GM12865 (cell line): Measurements from ENCODE around the gene EDEM3.

Source experiments
- DNase-seq: peaks from one replicate; pipeline ENCODE4 v3.0.0; 2010; ENCODE audit warnings: low read depth
- H3K4me3 ChIP-seq: 2 replicates; pipeline ENCODE4 v1.5.1; 2011; ENCODE audit warnings: mild to moderate bottlenecking, low read depth, low read length, control low read depth
- CTCF ChIP-seq: IDR thresholded peaks from 2 replicates; pipeline ENCODE4 v1.5.1; 2011; ENCODE audit warnings: low read length, control low read depth, low read depth, inconsistent platforms; ENCODE audit not compliant: insufficient read depth; ENCODE audit errors: missing control alignments

EDEM3 gene

GRCh38 chr1:184677344-184677743, 77.3 kb downstream of the EDEM3 start:
- no peak for TF ChIP-seq CTCF
- no peak for DNase-seq

GRCh38 chr1:184673305-184673704, 81.4 kb downstream of the EDEM3 start:
- TF ChIP-seq CTCF: no peak
- no peak for DNase-seq
- no peak overlapping the region for H3K4me3 ChIP-seq

More at GRCh38 chr1:184677344-184677743, 77.3 kb downstream of the EDEM3 start:
- H3K4me3 ChIP-seq: no peak overlapping the region

- no peak overlapping the region for H3K4me3 ChIP-seq
- no peak for TF ChIP-seq CTCF
- DNase-seq: no peak
These were observed 82.5 kb downstream of the EDEM3 start for GRCh38 chr1:184672013-184672726.

- H3K4me3 ChIP-seq: no peak overlapping the region
- DNase-seq: no peak
- TF ChIP-seq CTCF: no peak
These were observed 85.3 kb downstream of the EDEM3 start for GRCh38 chr1:184669391-184669790.

- DNase-seq: no peak
- H3K4me3 ChIP-seq: no peak overlapping the region
- TF ChIP-seq CTCF: no peak
These were observed 89.3 kb downstream of the EDEM3 start for GRCh38 chr1:184665360-184665759.

- no peak overlapping the region for H3K4me3 ChIP-seq
- TF ChIP-seq CTCF: no peak
These were observed 90.0 kb downstream of the EDEM3 start for GRCh38 chr1:184664661-184665060.

GRCh38 chr1:184664042-184664660, 90.5 kb downstream of the EDEM3 start:
- TF ChIP-seq CTCF: peak; percentile 91
- DNase-seq: peak; percentile 80
- H3K4me3 ChIP-seq: no peak overlapping the region

More at GRCh38 chr1:184664661-184665060, 90.0 kb downstream of the EDEM3 start:
- no peak for DNase-seq
